Measurements from ENCODE around the gene DIRAS1. TPM values are rescaled to one million over a fixed set of nuclear protein-coding genes. Genes with fewer than 3 reads are reported as not detected.

DIRAS1 gene
- total RNA-seq, 1 experiment from 2014 or later, result 7.8 TPM

DNA sequence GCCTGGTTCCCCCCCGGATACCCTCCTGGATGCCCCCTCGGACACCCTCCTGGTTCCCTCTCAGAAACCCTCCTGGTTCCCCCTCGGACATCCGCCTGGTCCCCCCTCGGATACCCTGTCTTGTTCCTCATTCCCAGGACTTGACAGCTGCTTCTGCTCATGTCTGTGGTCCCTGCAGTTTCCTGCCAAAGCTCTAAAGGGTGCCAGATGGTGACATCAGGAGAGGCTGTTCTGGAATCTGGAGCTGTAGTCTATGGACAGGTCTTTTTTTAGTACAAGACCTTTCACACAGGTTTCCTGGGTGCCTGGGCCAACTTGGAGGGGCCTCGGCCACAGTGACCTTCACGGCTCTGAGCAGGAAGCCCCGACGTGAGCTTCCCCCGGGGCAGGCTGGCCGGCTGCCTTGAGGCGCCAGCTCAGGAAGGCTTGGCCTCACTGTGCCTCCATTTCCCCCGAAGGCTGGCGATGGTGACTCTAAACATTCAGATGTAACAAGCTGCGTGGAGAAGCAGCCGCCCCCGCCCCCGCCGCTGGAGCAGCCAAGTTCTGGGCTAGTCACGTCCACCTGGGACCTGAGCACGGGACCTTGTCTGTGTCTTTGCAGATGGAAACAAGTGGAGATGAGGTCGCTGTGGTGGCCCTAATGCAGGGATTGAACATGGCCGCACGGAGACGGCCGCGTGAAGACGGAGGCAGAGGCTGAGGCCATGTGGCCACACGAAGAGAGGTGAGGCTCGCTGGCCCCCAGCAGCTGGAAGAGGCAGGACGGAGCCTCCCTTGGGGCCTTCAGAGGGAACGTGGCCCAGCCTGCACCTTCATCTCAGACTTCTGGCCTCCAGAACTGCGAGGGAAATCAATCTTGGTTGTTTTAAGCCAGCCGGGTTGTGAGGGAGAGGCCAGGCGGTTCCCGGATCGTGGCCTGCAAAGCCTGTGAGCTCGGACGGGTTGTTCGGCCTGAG is 49.2 kb upstream of the DIRAS1 start:
- Histone ChIP-seq H3K4ac (ENCODE audit: low read depth, low read length) (no peak overlapping the region), H3K14ac (ENCODE audit: insufficient read depth, low read length) (no peak overlapping the region), H3K23ac (ENCODE audit: insufficient read length, low read depth, low read length) (no peak overlapping the region), H3K23me2 (ENCODE audit: insufficient read length, low read depth, low read length, poor library complexity, severe bottlenecking) (no peaks in the 10 kb centered on the region), H2BK120ac (ENCODE audit: low read depth, low read length, poor library complexity, severe bottlenecking) (no peak overlapping the region), H3K27ac (ENCODE audit: insufficient read length, low read depth, low read length) (no peak overlapping the region), H2BK15ac (ENCODE audit: low read depth, low read length) (no peak overlapping the region), H3K56ac (ENCODE audit: insufficient read length, low read depth, low read length) (no peak overlapping the region), H2AFZ (ENCODE audit: low read length) (no peak overlapping the region), H3K18ac (ENCODE audit: insufficient read length, low read depth, low read length) (no peak overlapping the region), H4K5ac (ENCODE audit: insufficient read length, low read depth, low read length) (no peak overlapping the region), H3K9me3 (ENCODE audit: control insufficient read depth, low read depth, low read length) (no peaks in the 10 kb centered on the region), H2BK12ac (ENCODE audit: insufficient read length, low read depth, low read length) (no peak overlapping the region), H4K91ac (ENCODE audit: insufficient read length, low read depth, low read length) (no peak overlapping the region), H3K4me2 (ENCODE audit: insufficient read depth, insufficient read length, low read length) (no peak overlapping the region), H4K8ac (replicated peaks; ENCODE audit: insufficient read length, low read depth, low read length) (no peak overlapping the region), H3K27me3 (ENCODE audit: insufficient read depth, low read length) (no peaks in the 10 kb centered on the region), H3K4me1 (ENCODE audit: insufficient read depth, low read length) (no peaks in the 10 kb centered on the region), H2AK5ac (ENCODE audit: insufficient read length, low read length) (no peak overlapping the region), H2BK5ac (ENCODE audit: insufficient read length, low read length) (no peak overlapping the region), H3T11ph (ENCODE audit: low read length) (no peak overlapping the region), H2BK20ac (ENCODE audit: low read depth, low read length, poor library complexity, severe bottlenecking) (no peak overlapping the region), H3K79me1 (ENCODE audit: insufficient read depth, low read depth, low read length, poor library complexity, severe bottlenecking) (peaks cover 9% of the 10 kb centered on the region), H4K20me1 (ENCODE audit: control insufficient read depth, insufficient read depth, insufficient read length) (no peaks in the 10 kb centered on the region), H3K79me2 (ENCODE audit: insufficient read depth, low read length) (peaks cover 40% of the 10 kb centered on the region; the same call in 1 of the 2 replicates), H3K9ac (ENCODE audit: extremely low read depth, insufficient read length, low read length) (no peak overlapping the region)
- no peaks in the 10 kb centered on the region for H3K4me1 Mint-ChIP-seq
- no peaks in the 10 kb centered on the region for H3K9me3 Mint-ChIP-seq
- TF ChIP-seq, protein P1, sequence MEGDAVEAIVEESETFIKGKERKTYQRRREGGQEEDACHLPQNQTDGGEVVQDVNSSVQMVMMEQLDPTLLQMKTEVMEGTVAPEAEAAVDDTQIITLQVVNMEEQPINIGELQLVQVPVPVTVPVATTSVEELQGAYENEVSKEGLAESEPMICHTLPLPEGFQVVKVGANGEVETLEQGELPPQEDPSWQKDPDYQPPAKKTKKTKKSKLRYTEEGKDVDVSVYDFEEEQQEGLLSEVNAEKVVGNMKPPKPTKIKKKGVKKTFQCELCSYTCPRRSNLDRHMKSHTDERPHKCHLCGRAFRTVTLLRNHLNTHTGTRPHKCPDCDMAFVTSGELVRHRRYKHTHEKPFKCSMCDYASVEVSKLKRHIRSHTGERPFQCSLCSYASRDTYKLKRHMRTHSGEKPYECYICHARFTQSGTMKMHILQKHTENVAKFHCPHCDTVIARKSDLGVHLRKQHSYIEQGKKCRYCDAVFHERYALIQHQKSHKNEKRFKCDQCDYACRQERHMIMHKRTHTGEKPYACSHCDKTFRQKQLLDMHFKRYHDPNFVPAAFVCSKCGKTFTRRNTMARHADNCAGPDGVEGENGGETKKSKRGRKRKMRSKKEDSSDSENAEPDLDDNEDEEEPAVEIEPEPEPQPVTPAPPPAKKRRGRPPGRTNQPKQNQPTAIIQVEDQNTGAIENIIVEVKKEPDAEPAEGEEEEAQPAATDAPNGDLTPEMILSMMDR (conservative IDR thresholded peaks at IDR 0.05), result no peak
- peaks cover 2 to 20% (median 18%) of the 10 kb centered on the region in 3 experiments; a peak in 6 of 7 replicates for H3K36me3 Mint-ChIP-seq (ENCODE audit: insufficient read depth in 1 of 3, low read depth in 3 of 3)
- no peaks in the 10 kb centered on the region for H3K27me3 Mint-ChIP-seq (ENCODE audit: low read depth)
- peak overlapping the region in 1 of 3 experiments; percentile 53; a peak in 1 of 7 replicates for H3K27ac Mint-ChIP-seq
- no peak for DNase-seq
- no peak overlapping the region for H3K4me3 Mint-ChIP-seq
- no CpG with 5 or more reads among the region's 40 CpGs for WGBS (ENCODE audit: extremely low coverage, insufficient read length, low lambda C conversion rate)

Data from H9 (cell line).